Adipocyte (in vitro differentiated cells): ENCODE data around the gene ZNF236.
"Not testable (repeated sequence)": the region's sequence is repeated elsewhere in the genome, so short reads cannot be mapped to it uniquely, and the experiment has no call there.

ENCODE experiments used
- DNase-seq: peaks from one replicate; pipeline ENCODE4 v3.0.0-alpha.2; 2015; ENCODE audit warnings: low read depth
- H3K27me3 ChIP-seq: replicated peaks from 2 replicates; pipeline ENCODE4 v1.7.0; 2013; ENCODE audit warnings: mild to moderate bottlenecking, low read length, moderate library complexity; ENCODE audit not compliant: control insufficient read depth, insufficient read depth
- H3K36me3 ChIP-seq: 2 replicates; pipeline ENCODE4 v1.7.0; 2013; ENCODE audit warnings: low read length, mild to moderate bottlenecking, moderate library complexity; ENCODE audit not compliant: control insufficient read depth, insufficient read depth, severe bottlenecking
- H3K4me1 ChIP-seq: 2 replicates; pipeline ENCODE4 v1.7.0; 2013; ENCODE audit warnings: mild to moderate bottlenecking, low read length, moderate library complexity; ENCODE audit not compliant: control insufficient read depth, insufficient read depth
- H3K4me3 ChIP-seq: 2 replicates; pipeline ENCODE4 v1.7.0; 2013; ENCODE audit warnings: mild to moderate bottlenecking, low read length, moderate library complexity
- H3K9ac ChIP-seq: 2 replicates; pipeline ENCODE4 v1.7.0; 2013; ENCODE audit warnings: mild to moderate bottlenecking, low read length, moderate library complexity
- H3K9me3 ChIP-seq: 2 replicates; pipeline ENCODE4 v1.7.0; 2013; ENCODE audit warnings: mild to moderate bottlenecking, low read length, moderate library complexity; ENCODE audit not compliant: control insufficient read depth

ZNF236 gene

DNA sequence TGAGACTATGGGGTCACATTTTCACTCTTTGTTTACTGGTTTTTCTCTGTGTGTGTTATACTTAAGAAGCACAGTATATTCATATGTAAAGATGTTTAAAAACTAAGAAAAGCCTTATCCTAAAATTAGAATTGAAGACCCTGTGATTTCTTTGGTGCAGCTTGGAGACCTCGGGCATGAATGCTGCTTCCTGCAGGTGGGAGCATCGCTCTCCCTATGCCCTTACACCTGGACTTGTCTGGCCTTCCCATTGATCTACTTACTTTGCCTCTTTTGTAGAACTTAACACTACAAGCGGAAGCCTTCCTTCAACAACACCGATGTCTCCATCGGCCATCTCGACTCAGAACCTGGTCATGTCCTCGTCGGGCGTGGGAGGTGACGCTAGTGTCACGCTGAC is 114.5 kb downstream of the ZNF236 start:
- peaks cover 8% of the 10 kb centered on the region for H3K4me1 ChIP-seq
- no peaks in the 10 kb centered on the region for H3K27me3 ChIP-seq
- H3K9me3 ChIP-seq, result no peaks in the 10 kb centered on the region
- H3K9ac ChIP-seq, result no peak overlapping the region
- no peak overlapping the region for H3K4me3 ChIP-seq
- H3K36me3 ChIP-seq, result peaks cover 35% of the 10 kb centered on the region
- no peak for DNase-seq

DNA sequence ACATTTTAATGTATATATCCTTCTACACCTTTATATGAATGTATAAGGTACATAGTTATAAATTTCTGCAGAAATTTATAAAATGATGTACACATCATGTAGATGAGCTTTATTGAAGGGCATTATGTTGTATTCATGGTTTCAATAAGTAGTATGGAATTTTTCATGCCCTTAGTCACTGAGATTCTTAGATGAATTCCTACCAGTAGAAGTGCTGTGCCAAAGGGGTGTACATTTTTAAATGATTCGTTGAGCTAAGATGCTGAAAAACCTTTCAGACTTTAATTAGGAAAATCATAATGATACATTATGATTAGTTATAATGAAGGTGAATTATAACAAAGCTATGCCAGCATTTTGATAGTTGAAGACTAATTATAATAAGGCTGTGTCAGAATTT is 115.2 kb downstream of the ZNF236 start:
- H3K4me3 ChIP-seq, result no peak overlapping the region
- no peaks in the 10 kb centered on the region for H3K9me3 ChIP-seq
- no peaks in the 10 kb centered on the region for H3K27me3 ChIP-seq
- H3K9ac ChIP-seq, result no peak overlapping the region
- peaks cover 4% of the 10 kb centered on the region for H3K4me1 ChIP-seq
- peaks cover 35% of the 10 kb centered on the region for H3K36me3 ChIP-seq
- DNase-seq, result peak; percentile 36

DNA sequence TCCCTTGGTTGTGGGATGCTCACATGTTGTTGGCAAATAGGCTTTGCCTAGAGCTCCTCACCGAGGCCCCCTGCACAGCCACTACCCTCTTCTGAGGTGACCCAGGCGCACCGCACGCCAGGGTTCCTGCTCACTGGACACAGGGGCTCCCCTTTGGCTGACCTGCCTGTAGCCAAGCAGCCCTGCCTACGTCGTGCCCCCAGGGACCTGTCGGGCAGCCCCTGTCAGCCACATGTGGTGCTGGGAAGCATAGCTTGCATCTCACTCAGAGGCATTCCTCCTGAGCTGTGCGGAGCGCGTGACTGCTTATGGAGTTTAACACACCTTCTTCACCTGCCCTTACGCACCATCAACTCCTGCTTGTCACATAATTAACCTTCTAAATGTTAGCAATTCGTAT is 116.3 kb downstream of the ZNF236 start:
- Histone ChIP-seq H3K4me3 (no peak overlapping the region), H3K36me3 (peaks cover 35% of the 10 kb centered on the region), H3K4me1 (peaks cover 10% of the 10 kb centered on the region), H3K9me3 (no peaks in the 10 kb centered on the region), H3K9ac (no peak overlapping the region), H3K27me3 (no peaks in the 10 kb centered on the region)
- no peak for DNase-seq

DNA sequence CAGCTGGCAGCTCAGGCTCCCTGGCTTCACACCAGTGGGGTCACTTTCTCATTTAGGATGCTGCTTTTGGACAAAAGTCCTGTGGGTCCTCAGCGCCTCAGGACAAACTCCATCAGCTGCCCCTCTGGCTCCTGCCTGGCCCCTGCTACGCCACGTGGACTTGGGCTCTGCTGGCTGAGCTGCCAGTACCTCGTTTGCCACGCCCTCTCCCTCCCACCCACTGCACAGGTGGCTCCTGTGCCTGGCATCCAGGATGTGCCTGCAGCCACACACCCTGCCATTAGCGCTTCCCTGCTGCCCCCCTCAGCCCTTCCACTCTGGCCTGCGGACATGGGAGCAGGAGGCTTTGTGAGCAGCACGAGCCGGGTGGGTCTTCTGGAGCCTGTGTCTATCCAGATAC is 118.9 kb downstream of the ZNF236 start:
- Histone ChIP-seq H3K9ac (no peak overlapping the region), H3K27me3 (no peaks in the 10 kb centered on the region), H3K9me3 (no peaks in the 10 kb centered on the region), H3K36me3 (peaks cover 31% of the 10 kb centered on the region), H3K4me1 (peaks cover 20% of the 10 kb centered on the region), H3K4me3 (no peak overlapping the region)
- DNase-seq, result no peak

DNA sequence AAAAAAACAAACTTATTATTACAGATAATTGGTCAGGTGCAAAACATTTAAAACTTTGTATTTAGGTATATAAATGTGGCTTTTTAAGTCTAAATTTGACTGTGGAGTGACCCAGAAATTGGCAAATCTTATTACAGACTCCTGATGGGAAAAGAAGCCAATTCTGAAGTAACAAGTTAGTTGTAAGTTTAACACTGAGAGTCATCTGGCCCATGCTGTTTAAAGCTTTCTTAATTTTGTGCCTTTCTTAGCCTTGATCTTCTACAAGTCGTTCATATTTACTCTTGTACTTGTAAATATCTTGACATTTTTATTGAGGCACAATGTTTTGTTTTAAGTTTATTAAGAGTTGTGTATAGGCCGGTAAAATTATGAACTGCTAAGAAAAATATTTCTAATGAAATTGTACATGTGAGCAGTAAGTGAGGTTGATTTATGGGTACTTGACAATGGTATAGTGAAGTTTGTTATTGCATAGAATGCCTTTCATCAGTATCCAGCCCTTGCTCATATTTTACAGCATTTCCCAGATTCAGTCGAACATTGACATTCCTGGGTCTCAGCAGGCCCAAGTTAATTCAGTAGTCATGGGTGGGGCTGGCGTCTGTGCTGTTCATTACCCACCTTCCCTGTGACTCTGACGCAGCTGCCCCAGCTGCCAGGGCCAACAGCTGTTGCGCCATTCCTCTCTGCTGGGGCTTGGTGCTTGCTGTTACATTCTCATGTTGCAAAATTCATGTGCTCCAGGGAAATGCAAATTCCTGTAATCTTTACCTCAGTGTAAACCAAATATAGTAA is 121.4 kb downstream of the ZNF236 start:
- Histone ChIP-seq H3K4me3 (no peak overlapping the region), H3K4me1 (peaks cover 20% of the 10 kb centered on the region), H3K27me3 (no peaks in the 10 kb centered on the region), H3K9ac (peak overlapping the region; percentile 24), H3K9me3 (no peaks in the 10 kb centered on the region), H3K36me3 (peaks cover 19% of the 10 kb centered on the region)
- peak; percentile 79 for DNase-seq

DNA sequence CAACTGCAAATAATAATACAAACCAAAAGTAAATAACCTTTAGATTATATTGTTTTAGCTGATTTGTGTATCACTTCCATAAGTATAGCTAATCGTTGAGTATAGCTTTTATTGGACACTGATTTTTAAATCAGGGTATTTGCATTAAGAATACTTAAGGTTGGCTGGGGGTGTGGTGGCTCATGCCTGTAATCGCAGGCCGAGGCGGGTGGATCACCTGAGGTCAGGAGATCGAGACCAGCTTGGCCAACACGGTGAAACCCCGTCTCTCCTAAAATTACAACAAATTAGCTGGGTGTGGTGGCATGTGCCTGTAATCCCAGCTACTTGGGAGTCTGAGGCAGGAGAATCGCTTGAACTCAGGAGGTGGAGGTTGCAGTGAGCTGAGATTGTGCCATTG is 122.0 kb downstream of the ZNF236 start:
- H3K27me3 ChIP-seq, H3K4me3 ChIP-seq, H3K9ac ChIP-seq, H3K9me3 ChIP-seq, DNase-seq: not testable (repeated sequence)
- Histone ChIP-seq H3K36me3 (peaks cover 16% of the 10 kb centered on the region), H3K4me1 (peaks cover 20% of the 10 kb centered on the region)

DNA sequence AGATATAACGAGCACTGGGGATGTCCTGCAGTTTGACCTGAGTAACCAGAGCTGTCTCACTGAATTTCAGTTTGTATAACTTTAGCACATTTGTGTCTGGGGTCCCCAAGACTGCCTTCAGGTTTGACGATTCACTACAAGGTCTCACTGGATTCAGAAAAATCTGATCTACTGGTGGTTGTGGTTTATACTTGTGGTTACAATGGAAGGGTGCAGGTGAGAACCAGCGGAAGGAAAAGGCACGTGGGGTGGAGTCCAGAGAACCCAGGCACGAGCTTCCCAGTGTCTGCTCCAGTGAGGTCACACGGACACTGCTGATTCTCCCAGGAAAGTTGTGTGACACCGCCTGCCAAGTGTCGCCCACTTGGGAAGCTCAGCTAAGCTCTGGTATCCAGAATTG is 126.0 kb downstream of the ZNF236 start:
- Histone ChIP-seq H3K4me1 (peaks cover 16% of the 10 kb centered on the region), H3K36me3 (peaks cover 35% of the 10 kb centered on the region), H3K4me3 (no peak overlapping the region), H3K27me3 (no peaks in the 10 kb centered on the region), H3K9ac (no peak overlapping the region), H3K9me3 (no peaks in the 10 kb centered on the region)
- DNase-seq, result no peak

DNA sequence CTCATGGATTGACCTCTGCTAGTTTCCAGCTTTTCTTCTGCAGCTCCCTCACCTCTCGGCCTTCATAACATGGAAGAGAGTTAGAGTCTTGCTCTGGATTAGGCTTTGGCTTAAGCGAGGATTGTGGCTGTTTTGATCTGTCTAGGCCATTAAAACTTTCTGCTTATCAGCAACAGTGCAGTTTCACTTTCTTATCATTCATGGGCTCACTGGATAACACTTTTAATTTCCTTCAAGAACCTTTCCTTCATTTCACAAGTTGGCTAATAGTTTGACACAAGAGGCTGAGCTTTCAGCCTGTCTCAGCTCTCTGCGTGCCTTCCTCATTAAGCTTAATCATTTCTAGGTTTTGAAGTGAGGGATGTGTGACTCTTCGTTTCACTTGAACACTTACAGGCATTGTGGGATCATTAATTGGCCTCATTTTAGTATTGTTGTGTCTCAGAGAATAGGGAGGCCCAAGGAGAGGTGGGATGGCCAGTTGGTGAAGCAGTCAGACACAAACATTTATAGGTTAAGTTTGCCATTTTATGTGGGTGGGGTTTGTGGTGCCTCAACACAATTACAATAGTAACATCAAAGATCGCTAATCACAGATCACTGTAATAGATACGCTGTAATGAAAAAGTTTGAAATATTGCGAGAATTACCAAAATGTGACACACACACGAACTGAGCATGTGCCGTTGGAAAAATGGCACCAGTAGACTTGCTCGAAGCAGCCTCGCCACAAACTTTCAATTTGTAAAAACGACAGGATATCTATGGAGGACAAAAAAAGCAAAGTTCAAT is 129.3 kb downstream of the ZNF236 start:
- DNase-seq, result no peak
- Histone ChIP-seq H3K4me3 (no peak overlapping the region), H3K27me3 (no peaks in the 10 kb centered on the region), H3K4me1 (no peaks in the 10 kb centered on the region), H3K9me3 (no peaks in the 10 kb centered on the region), H3K36me3 (peaks cover 47% of the 10 kb centered on the region), H3K9ac (no peak overlapping the region)

DNA sequence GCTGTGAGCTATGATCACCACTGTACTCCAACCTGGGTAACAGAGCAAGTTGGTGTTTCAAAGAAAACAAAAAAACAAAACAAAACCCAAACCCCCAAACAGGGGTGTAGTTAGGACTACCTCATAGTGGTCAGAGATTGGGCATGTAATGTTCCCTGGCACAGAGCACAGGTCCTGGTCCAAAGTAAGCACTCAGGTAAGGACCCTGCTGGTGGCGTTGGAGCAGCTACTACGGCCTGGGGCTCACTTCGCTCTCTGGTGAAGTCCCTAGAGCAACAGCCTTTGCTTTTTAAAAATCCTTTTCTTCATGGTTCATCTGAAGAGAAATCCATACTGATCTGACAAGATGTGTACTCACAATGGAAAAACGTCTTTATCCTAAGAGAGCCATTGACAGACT is 130.4 kb downstream of the ZNF236 start:
- Histone ChIP-seq H3K9me3 (no peaks in the 10 kb centered on the region), H3K4me3 (no peak overlapping the region), H3K9ac (no peak overlapping the region), H3K36me3 (peaks cover 55% of the 10 kb centered on the region), H3K4me1 (no peaks in the 10 kb centered on the region), H3K27me3 (no peaks in the 10 kb centered on the region)
- no peak for DNase-seq

DNA sequence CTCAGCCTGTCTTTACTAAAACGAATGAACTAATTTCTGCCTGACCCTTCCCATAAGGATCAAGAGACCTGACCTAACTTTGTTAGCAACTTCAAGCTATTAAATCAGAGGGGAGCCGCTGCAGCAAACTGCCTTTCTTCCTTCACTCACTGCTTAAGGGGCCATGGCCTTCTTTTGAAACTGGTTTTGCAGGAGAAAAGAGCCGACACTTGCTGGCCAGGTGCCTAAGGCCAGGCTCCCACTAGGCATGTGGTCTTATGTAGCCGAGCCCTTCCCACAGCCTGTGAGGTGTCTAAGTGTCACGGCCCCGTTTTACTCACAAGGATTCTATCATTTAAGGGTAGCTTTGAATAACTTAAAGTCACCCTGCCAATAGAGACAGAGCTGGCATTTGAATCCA is 130.8 kb downstream of the ZNF236 start:
- no peaks in the 10 kb centered on the region for H3K9me3 ChIP-seq
- peaks cover 52% of the 10 kb centered on the region for H3K36me3 ChIP-seq
- no peak overlapping the region for H3K4me3 ChIP-seq
- no peaks in the 10 kb centered on the region for H3K4me1 ChIP-seq
- no peak for DNase-seq
- H3K27me3 ChIP-seq, result no peaks in the 10 kb centered on the region
- no peak overlapping the region for H3K9ac ChIP-seq

DNA sequence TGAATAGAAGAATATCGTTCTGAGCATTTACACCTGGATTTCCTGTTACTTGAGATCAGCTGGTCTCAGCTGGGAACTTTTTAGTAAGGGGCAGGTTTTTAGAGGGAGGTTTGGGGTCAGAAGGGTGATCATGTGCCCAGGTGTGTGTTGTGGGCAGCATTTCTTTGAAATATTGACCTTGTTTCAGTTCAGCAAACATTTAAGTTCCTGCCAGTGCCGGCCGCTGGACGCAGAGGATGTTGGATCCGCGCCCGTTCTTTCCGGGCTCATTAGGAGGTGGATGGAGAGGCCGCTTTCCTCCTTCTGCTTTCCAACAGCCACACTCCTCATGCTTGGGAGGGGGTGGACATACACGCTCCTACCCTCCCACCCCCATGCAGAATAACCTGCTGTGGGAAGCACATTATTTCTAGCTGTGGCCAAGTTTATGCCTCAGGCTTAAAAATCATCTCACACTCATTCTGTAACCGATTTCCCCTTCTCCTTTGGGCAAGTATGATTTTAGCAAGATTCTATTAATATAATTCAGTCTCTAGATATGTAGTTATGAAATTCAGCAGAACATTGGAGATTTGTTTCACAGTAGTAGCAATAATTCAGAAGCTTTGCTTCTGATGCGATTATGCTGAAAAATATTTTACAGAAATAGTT is 131.4 kb downstream of the ZNF236 start:
- peaks cover 47% of the 10 kb centered on the region for H3K36me3 ChIP-seq
- no peaks in the 10 kb centered on the region for H3K4me1 ChIP-seq
- H3K27me3 ChIP-seq, result no peaks in the 10 kb centered on the region
- H3K4me3 ChIP-seq, result no peak overlapping the region
- no peak overlapping the region for H3K9ac ChIP-seq
- no peaks in the 10 kb centered on the region for H3K9me3 ChIP-seq
- DNase-seq, result no peak
